Smooth muscle cell (in vitro differentiated cells): Measurements from ENCODE around the gene DCPS. TPM values are rescaled to one million over a fixed set of nuclear protein-coding genes. Genes with fewer than 3 reads are reported as not detected.
A peak's percentile ranks its signal among the peaks of the same experiment; 100 is the strongest.

ENCODE experiments used
- DNase-seq: peaks from one replicate; lab custom pipeline; 2025; ENCODE audit not compliant: unreplicated experiment; lab: John Stamatoyannopoulos, UW
- H2AFZ ChIP-seq: fragments of 200-600 bp; sonication (generic); 2 replicates; pipeline ENCODE4 v1.6.0; 2016; ENCODE audit warnings: antibody characterized with exemption, low read depth, mild to moderate bottlenecking
- H3F3A ChIP-seq: fragments of 200-600 bp; sonication (generic); 2 replicates; pipeline ENCODE4 v1.6.0; 2017; ENCODE audit warnings: antibody characterized with exemption, low read depth
- H3K27ac ChIP-seq: fragments of 200-600 bp; sonication (generic); 2 replicates; pipeline ENCODE4 v1.5.1; 2016; ENCODE audit warnings: low read depth, mild to moderate bottlenecking
- H3K27me3 ChIP-seq: fragments of 200-600 bp; sonication (generic); 2 replicates; pipeline ENCODE4 v1.6.1; 2016; ENCODE audit warnings: low read depth, mild to moderate bottlenecking
- H3K36me3 ChIP-seq: fragments of 200-600 bp; sonication (generic); 2 replicates; pipeline ENCODE4 v1.5.1; 2016; ENCODE audit warnings: low read depth
- H3K4me1 ChIP-seq: fragments of 200-600 bp; sonication (generic); 2 replicates; pipeline ENCODE4 v1.5.1; 2016; ENCODE audit warnings: low read depth
- H3K4me2 ChIP-seq: fragments of 200-600 bp; sonication (generic); 2 replicates; pipeline ENCODE4 v1.6.0; 2016; ENCODE audit warnings: mild to moderate bottlenecking
- H3K4me3 ChIP-seq: fragments of 200-600 bp; sonication (generic); 2 replicates; pipeline ENCODE4 v1.5.1; 2016; ENCODE audit warnings: mild to moderate bottlenecking
- H3K79me2 ChIP-seq: fragments of 200-600 bp; sonication (generic); 2 replicates; pipeline ENCODE4 v1.6.0; 2016; ENCODE audit warnings: low read depth, mild to moderate bottlenecking
- H3K9ac ChIP-seq: fragments of 200-600 bp; sonication (generic); 2 replicates; pipeline ENCODE4 v1.6.0; 2016; ENCODE audit warnings: low read depth
- H3K9me3 ChIP-seq: fragments of 200-600 bp; sonication (generic); replicated peaks from 2 replicates; pipeline ENCODE4 v1.5.1; 2016; ENCODE audit warnings: low read depth
- H4K20me1 ChIP-seq: fragments of 200-600 bp; sonication (generic); 2 replicates; pipeline ENCODE4 v1.6.0; 2016; ENCODE audit warnings: low read depth
- WGBS: methylation state at CpG from one replicate; pipeline ENCODE4 v1.1.7; 2016; ENCODE audit warnings: low lambda C conversion rate; 5-methylcytosine and 5-hydroxymethylcytosine counted together
- polyA plus RNA-seq: library from polyadenylated mRNA; unstranded; fragments of >200 nt; fragmentation: Nextera tagmentation; extraction: Ambion mirVana; gene quantifications from 2 replicates; pipeline ENCODE4 v1.2.1, GENCODE V29; 2016
- total RNA-seq: library from RNA; depleted of rRNA; stranded (reverse); fragments of >200 nt; gene quantifications from 2 replicates; pipeline ENCODE4 v1.2.3, GENCODE V29; 2014
- TF ChIP-seq, protein P1 (sequence below): fragments of 200-600 bp; sonication (generic); IDR thresholded peaks from 2 replicates; pipeline ENCODE4 v1.5.1; 2017; ENCODE audit warnings: borderline replicate concordance, mild to moderate bottlenecking, antibody characterized with exemption; ENCODE audit not compliant: insufficient read depth, poor library complexity, severe bottlenecking

Gene DCPS
- total and polyA plus RNA-seq, 2 experiments from 2014 or later = 19.0 to 25.4 TPM

DNA sequence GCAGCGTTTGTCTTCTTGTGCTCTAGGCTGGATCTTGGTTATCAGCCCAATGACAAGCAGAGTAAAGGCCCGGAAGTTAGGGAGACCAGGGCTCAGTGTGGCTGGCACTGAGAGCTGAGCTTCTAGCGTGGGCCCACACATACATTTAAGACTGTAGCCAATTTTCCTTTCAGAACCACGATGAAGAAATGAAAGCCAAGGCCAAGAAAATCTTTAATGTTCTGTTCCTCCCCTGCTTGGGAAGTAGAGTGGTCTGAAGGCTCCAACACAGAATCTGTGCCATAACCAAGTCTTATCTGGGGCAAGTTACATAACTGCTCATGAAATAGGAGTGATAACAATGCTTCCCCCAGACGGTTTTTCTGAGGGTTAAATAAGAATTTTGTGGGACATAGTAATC lies 47.0 kb downstream of the DCPS start:
- Histone ChIP-seq H3K79me2 (peaks cover 55% of the 10 kb centered on the region), H3K9ac (no peak overlapping the region), H3K36me3 (no peaks in the 10 kb centered on the region), H3F3A (peaks cover 34% of the 10 kb centered on the region), H3K4me3 (no peak overlapping the region), H3K4me2 (peak overlapping the region; percentile 11), H2AFZ (no peak overlapping the region), H3K27ac (peak overlapping the region; percentile 87), H3K27me3 (no peaks in the 10 kb centered on the region), H4K20me1 (peaks cover 5% of the 10 kb centered on the region), H3K9me3 (no peaks in the 10 kb centered on the region), H3K4me1 (peaks cover 37% of the 10 kb centered on the region)
- 75% methylated on average over 5 of the region's 5 CpGs for WGBS
- TF ChIP-seq, protein P1, sequence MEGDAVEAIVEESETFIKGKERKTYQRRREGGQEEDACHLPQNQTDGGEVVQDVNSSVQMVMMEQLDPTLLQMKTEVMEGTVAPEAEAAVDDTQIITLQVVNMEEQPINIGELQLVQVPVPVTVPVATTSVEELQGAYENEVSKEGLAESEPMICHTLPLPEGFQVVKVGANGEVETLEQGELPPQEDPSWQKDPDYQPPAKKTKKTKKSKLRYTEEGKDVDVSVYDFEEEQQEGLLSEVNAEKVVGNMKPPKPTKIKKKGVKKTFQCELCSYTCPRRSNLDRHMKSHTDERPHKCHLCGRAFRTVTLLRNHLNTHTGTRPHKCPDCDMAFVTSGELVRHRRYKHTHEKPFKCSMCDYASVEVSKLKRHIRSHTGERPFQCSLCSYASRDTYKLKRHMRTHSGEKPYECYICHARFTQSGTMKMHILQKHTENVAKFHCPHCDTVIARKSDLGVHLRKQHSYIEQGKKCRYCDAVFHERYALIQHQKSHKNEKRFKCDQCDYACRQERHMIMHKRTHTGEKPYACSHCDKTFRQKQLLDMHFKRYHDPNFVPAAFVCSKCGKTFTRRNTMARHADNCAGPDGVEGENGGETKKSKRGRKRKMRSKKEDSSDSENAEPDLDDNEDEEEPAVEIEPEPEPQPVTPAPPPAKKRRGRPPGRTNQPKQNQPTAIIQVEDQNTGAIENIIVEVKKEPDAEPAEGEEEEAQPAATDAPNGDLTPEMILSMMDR = no peak
- no peak for DNase-seq

DNA sequence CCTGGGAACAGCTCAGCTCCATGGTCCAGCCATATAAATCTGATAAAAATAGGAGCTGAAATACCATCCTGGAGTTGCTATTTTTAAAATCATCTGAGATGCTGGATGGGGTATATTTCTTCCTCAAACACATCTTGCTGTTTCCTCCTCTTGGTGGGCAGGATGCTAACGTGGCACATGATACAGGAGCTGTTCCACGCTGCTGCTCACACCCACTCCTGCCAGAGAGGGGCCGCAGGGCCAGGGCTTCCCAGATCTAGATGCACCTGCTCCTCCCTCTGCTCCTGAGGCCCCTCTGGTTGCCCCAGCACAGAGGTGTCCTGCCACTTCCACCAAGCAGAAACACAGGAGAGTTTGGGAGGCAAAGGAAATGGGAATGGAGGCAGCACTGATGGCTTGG lies 48.3 kb downstream of the DCPS start:
- DNase-seq = no peak
- Histone ChIP-seq H2AFZ (no peak overlapping the region), H3K4me1 (peaks cover 35% of the 10 kb centered on the region), H4K20me1 (peaks cover 8% of the 10 kb centered on the region), H3F3A (peaks cover 34% of the 10 kb centered on the region), H3K27me3 (no peaks in the 10 kb centered on the region), H3K9me3 (no peaks in the 10 kb centered on the region), H3K79me2 (peaks cover 68% of the 10 kb centered on the region), H3K27ac (no peak overlapping the region), H3K9ac (no peak overlapping the region), H3K4me2 (no peak overlapping the region), H3K36me3 (no peaks in the 10 kb centered on the region), H3K4me3 (no peak overlapping the region)
- WGBS = 90% methylated on average over 3 of the region's 3 CpGs
- TF ChIP-seq, protein P1 = no peak

DNA sequence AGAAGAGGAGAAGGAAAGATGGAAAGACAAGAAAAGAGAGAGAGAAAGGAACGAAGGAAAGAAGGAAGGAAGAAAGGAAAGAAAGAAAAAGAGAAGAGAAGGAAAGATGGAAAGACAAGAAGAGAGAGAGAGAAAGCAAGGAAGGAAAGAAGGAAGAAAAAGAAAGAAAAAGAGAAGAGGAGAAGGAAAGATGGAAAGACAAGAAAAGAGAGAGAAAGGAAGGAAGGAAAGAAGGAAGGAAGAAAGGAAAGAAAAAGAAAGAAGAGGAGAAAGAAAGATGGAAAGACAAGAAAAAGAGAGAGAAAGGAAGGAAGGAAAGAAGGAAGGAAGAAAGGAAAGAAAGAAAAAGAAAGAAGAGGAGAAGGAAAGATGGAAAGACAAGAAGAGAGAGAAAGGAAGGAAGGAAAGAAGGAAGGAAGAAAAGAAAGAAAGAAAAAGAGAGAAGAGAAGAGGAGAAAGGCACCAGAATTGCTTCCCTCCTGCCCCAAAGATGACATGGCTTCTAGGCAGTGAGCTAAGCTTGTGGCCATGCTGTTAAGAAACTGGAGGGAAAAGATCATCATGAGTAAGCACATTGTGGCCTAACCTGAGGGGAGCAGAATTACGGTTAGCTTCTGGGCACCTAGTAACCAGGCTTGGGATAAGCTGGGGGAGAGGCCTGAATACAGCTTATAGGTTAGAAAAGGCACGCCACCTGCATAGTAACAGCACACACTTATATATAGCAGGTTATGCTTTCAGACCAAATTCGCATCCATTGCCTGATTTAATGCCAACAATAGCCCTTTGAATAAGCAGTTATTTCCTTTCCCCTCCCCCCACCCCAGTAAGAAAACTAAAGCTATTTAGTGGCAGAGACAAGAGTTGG lies 49.3 kb downstream of the DCPS start:
- H3K9me3 ChIP-seq = no peaks in the 10 kb centered on the region
- TF ChIP-seq, protein P1 = no peak
- peaks cover 26% of the 10 kb centered on the region for H3F3A ChIP-seq
- peaks cover 78% of the 10 kb centered on the region for H3K79me2 ChIP-seq
- peak overlapping the region; percentile 61 for H3K4me2 ChIP-seq
- H4K20me1 ChIP-seq = peaks cover 15% of the 10 kb centered on the region
- WGBS = 61% methylated on average over 4 of the region's 4 CpGs
- peaks cover 33% of the 10 kb centered on the region for H3K4me1 ChIP-seq
- H3K9ac ChIP-seq = peak overlapping the region; percentile 52
- H3K36me3 ChIP-seq = no peaks in the 10 kb centered on the region
- H2AFZ ChIP-seq = no peak overlapping the region
- no peaks in the 10 kb centered on the region for H3K27me3 ChIP-seq
- peak overlapping the region; percentile 84 for H3K27ac ChIP-seq
- DNase-seq = no peak
- H3K4me3 ChIP-seq = no peak overlapping the region
